GM12801 (cell line): ENCODE results near the gene PIP5K1B.

Source experiments
- TF ChIP-seq, protein P1 (sequence below): IDR thresholded peaks from one replicate; pipeline ENCODE4 v1.5.1; 2011; ENCODE audit warnings: control low read depth; ENCODE audit not compliant: insufficient read length; ENCODE audit errors: extremely low read depth

Gene PIP5K1B

DNA sequence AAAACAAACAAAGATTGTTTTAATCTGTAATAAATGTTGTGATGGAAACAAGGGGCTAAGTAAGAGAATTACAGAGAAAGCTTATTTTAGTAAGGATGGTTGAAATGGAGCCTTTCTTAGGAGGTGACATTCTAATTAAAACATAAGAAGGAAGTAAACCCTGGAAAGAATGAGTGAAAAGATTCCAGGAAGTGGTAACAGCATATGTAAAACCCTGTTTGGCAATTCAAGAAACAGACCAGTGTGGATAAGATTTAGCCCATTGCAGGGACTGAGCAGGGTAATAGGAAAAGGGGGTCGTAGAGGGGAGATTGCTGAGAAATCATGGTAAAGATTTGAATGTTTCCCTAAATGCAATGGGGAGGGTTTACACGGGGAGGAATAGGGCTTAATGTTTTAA, 21.6 kb upstream of the PIP5K1B start:
- TF ChIP-seq, protein P1, sequence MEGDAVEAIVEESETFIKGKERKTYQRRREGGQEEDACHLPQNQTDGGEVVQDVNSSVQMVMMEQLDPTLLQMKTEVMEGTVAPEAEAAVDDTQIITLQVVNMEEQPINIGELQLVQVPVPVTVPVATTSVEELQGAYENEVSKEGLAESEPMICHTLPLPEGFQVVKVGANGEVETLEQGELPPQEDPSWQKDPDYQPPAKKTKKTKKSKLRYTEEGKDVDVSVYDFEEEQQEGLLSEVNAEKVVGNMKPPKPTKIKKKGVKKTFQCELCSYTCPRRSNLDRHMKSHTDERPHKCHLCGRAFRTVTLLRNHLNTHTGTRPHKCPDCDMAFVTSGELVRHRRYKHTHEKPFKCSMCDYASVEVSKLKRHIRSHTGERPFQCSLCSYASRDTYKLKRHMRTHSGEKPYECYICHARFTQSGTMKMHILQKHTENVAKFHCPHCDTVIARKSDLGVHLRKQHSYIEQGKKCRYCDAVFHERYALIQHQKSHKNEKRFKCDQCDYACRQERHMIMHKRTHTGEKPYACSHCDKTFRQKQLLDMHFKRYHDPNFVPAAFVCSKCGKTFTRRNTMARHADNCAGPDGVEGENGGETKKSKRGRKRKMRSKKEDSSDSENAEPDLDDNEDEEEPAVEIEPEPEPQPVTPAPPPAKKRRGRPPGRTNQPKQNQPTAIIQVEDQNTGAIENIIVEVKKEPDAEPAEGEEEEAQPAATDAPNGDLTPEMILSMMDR, result no peak

DNA sequence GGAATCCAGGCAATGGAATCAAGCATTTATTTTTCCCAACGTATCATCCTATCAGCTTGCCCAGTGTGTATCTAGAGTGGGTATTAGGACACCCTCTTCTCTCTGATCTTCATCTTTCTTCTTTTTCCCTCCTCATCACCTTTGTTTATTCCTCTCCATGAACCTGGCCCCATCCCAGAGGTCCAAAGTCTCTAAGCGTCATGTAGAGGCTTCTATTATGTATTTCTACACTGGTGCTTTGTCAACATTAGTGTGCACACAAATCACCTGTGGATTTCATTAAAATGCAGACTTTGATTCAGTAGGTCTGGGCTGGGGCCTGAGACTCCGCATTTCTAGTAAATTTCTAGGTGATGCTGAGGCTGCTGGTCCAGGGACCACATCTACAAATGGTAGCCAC, 19.8 kb upstream of the PIP5K1B start:
- TF ChIP-seq, protein P1, result no peak

DNA sequence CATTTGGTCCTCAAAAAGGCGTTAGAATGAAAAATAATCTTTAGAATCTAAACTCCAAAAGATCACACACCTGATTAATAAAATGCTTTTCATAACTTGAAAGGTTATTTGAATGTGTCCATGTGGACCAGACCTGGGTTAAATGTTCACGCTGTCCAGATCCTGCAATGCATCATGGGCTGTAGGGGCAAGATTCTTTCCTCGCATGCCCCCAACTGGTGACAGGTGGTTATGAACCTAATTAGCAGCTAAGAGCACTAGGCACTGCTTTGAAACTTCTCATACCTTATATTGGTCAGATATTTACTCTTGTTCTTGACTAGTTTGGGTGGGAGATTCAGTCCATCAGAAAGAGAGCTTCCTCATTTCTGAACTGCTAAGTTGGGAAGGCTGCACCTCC, 19.3 kb upstream of the PIP5K1B start:
- TF ChIP-seq, protein P1, result no peak

DNA sequence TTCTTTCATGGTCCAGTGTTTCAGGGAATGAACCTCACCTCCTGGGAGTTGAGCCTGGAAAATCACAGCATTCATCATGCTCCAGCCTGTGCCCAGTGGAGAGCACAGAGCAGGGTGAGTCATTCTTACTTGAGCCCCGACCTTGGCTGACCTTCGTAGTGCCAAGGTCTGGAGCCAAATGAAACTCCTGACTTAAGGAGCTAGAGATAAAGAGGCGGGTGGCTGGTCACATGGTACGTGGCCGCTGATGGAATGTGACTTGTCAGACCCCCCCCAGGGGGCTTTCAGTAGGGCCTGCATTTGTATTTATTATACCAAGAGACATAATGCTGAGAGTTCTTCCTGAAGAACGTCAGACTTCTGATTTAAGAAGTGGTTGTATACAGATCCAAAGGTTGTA, 15.0 kb upstream of the PIP5K1B start:
- TF ChIP-seq, protein P1, result no peak

DNA sequence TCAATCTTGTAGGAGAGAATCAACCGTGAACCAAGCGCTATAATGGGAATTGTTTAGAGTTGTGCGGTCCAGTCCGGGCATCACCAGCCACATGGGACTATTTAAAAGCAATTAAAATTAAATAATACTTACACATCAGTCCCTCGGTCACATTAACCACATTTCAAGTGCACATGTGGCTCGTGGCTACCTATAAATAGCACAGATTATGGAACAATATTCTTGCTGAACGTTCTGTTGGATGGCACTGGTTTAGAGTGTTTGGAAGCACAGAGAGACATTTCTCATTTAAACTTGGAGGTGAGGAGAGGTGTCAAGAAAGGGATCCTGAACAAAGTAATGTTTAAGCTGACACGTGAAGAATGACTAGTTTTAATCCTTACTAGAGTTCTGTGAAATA, 12.5 kb upstream of the PIP5K1B start:
- TF ChIP-seq, protein P1, result no peak

DNA sequence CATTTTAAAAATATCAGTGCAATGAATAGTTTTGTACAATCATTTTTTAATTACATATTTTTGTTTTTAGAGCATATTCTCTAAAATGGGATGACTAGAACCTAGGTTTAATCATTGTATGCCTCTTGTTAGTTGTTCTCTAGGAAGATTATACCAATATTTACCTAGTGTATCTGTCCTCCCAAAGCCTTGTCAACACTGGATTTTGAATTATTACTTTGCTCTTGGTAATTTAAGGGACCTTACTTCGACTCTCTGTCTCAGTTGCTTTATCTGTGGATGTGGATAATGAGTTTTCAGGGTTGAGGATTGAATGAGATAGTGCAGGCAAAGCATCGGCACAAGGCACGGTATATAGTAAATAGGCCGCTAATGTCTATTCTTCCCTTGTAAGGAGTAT, 10.9 kb upstream of the PIP5K1B start:
- TF ChIP-seq, protein P1, result no peak

DNA sequence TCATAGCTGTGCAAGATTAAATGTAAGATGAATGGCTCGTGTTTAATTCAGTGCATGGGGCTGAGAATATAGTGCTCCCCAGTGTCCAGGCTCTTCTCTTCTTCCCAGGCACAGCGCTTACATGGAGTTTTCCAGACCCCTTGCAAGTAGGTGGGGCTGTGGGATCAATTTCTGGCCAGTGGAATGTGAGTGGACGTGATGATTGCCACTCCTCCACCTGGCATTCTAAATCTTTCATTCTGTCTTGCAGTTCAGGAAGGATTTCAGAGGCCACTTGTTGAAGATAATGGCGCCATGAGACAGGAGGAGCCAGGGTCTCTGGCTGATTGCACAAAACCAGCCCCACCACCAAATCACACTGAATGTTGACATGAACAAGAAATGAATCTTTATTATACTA, 7.2 kb upstream of the PIP5K1B start:
- TF ChIP-seq, protein P1, result no peak

DNA sequence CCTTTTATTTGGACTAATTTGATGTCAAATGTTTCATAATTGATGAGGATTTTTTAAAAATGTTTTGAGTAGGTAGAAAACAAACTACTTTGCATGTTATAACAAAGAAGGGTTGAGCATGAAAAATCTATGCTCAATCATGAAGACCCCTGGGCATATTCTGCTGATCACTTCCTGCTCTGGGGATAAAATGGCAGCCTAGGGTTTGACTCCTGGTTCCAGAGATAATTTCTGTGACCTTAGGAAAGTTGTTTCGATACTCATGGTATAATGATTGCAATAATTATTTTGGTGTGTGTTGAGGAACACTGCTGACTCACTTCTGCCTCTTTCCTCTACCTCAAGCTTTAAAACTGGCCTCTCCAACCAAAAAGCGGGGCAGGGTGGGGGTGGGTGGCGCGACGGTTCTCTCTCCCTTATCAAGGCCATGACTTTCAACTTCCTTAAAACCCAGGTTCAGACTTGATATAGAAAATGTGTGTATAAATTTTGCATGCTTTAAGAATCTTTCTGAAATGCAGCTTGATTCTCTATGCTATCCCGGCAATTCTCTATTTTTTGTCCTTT, 6.0 kb upstream of the PIP5K1B start:
- TF ChIP-seq, protein P1, result no peak
